NCI-H2107 (cell line): ENCODE results near the gene MYBPHL.

Experiments used
- DNase-seq: peaks from one replicate; lab custom pipeline; 2025; lab: John Stamatoyannopoulos, UW

The MYBPHL gene

DNA sequence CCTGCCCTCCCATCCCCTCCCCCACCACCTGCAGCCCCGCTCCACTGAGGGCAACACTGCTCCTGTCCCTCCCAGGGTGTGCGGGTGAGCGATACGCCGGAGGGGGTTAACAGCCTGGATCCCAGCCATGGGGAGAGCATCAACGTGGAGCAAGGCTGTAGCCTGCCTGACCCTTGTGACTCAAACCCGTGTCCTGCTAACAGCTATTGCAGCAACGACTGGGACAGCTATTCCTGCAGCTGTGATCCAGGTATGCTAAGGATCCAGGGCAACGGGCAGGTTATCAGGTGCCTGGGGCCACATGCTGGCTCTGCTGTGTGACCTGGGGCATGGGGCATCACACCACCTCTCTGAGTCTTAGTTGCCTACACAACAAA lies 42.4 kb downstream of the MYBPHL start:
- no peak for DNase-seq

GRCh38 chr1:109263597-109264378 lies 43.0 kb downstream of the MYBPHL start:
- no peak for DNase-seq

DNA sequence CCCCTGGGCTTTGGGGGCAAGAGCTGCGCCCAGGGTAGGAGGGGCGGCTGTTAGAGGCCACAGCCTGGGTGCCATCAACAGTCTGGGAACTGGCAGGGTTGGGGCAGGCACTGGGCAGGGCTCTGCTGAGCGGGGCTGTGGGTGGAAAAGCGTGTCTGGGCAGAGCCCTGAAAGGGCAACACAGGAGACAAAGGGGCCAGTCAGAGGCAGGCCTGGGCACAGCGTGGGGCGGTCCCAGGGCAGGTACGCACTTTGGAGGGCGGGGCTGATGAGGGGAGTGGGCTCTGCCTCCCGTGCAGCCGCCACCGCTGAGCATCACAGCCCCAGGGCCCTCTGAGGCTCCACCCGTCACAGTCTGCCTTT lies 43.6 kb downstream of the MYBPHL start:
- DNase-seq: no peak

DNA sequence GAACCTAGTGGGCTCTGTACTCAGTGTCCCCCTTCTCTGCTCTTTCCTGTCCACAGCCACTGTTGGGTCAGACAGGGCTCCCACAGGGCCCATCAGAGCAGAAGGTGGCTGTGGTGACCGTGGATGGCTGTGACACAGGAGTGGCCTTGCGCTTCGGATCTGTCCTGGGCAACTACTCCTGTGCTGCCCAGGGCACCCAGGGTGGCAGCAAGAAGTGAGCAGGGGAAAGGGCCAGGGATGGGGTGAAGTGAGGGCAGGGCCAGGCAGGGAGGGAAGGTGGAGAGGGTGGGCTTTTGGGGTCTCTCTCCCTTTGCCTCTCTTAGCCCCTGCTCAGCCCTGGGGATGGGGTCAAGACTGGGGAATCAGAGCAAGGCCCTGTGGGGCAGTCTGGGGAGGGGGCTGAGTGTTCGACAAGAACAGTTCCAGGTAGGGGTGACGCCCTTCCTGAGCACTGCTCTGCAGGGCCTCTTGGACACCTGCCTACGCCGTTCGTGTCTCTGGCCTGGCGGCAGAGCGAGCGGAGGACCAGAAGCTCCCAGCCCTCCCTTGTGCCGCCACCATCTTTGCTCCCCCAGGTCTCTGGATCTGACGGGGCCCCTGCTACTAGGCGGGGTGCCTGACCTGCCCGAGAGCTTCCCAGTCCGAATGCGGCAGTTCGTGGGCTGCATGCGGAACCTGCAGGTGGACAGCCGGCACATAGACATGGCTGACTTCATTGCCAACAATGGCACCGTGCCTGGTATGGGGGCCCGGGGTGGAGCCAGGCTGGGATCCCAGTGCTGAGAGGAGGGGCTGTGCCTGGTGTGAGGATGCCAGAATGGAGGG lies 44.4 kb downstream of the MYBPHL start:
- DNase-seq: no peak

DNA sequence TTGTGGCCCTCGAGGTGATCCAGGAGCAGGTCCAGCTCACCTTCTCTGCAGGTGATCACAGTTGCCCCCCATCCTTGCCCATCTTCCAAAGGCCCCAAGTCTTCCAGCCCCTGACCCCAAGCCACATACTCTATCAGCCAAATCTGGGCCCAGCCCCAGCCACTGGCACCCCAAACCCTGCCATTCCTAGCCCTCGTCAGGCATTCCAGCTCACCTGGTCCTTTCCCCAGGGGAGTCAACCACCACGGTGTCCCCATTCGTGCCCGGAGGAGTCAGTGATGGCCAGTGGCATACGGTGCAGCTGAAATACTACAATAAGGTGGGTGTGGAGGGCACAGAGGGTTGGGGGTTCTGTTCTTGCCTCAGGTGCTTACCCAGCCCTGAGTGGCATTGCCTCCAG lies 45.2 kb downstream of the MYBPHL start:
- DNase-seq: no peak

DNA sequence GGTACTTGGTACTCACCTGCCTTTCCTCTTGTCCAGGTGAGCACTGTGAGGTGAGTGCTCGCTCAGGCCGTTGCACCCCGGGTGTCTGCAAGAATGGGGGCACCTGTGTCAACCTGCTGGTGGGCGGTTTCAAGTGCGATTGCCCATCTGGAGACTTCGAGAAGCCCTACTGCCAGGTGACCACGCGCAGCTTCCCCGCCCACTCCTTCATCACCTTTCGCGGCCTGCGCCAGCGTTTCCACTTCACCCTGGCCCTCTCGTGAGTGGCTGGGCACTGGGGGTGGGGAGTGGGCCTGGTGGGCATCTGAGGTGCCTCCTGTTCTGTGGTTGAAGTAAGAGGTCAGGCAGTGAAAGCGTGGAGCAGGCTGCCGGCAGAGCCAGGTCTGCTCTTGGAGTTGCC lies 45.8 kb downstream of the MYBPHL start:
- DNase-seq: no peak

- DNase-seq: no peak
Measured at GRCh38 chr1:109259674-109260557, 46.9 kb downstream of the MYBPHL start.

GRCh38 chr1:109258481-109259466 lies 48.0 kb downstream of the MYBPHL start:
- no peak for DNase-seq

GRCh38 chr1:109257682-109258421 lies 49.0 kb downstream of the MYBPHL start:
- no peak for DNase-seq

DNA sequence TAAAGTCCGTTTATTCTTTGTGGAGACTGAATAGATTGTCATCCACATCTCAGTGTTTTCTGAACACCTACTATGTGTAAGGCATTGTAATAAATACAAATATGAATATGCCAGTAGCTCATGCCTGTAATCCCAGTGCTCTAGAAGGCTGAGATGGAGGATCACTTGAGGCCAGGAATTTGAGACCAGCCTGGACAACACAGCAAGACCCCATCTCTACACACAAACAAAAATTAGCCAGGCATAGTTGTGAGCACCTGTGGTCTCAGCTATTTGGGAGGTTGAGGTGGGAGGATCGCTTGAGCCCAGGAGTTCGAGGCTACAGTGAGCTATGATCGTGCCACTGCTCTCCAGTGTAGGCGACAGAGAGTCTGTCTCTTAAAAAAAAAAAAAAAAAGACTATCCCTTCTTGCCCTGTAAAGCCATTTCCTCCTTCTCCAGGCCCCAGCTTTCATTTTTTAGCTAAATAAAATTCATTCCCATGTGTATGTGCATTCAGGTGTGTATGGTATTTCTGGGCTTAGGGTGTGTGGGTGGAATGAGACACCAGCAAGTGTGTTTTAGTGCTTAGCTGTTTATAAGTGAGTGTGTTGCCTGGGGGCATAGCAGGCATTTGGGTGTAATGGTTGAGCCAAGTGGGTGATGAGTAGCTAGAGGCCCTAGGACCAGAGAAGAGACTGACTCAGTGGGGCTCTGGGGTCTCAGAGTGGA lies 49.7 kb downstream of the MYBPHL start:
- DNase-seq: no peak

DNA sequence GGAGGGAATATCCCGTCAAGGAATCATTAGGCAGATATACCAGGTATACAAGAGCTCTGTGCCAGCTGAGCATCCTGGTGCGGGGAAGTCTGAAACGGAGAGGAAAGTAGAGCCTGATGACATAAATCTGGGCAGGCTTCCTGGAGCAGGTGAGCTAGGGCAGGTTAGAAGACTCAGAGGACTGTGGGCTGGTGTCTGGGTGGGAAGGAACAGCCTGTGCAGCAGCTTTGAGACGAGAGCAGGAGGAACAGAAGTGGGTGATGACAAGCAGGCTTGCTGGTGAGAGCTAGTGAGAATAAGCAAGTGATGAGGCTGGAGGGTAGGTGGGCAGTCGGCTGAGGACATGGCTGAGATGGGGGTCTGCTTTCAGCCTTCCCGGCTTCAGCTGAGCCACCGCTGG lies 50.7 kb downstream of the MYBPHL start:
- DNase-seq: no peak

DNA sequence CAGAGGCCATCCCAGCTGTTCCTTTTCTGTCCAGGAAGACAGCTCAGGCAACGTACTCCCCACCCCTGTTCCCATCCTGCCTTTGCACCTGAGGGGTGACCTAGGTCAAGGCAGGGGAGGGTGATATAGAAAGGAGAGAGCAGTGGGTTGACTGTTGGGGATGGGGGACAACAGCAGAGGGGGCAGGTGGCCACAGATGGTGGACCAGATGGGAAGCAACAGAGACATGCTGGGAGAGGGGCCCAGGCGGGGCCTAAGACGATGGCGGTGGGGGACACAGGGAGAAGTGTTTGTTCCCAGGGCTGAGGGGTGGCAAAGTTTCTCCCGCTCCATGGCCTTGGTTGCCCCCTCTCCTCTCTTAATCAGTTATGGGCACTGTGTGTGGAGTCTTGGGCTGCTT lies 51.1 kb downstream of the MYBPHL start:
- DNase-seq: no peak

- DNase-seq: no peak
Measured at GRCh38 chr1:109255097-109255651, 51.6 kb downstream of the MYBPHL start.

DNA sequence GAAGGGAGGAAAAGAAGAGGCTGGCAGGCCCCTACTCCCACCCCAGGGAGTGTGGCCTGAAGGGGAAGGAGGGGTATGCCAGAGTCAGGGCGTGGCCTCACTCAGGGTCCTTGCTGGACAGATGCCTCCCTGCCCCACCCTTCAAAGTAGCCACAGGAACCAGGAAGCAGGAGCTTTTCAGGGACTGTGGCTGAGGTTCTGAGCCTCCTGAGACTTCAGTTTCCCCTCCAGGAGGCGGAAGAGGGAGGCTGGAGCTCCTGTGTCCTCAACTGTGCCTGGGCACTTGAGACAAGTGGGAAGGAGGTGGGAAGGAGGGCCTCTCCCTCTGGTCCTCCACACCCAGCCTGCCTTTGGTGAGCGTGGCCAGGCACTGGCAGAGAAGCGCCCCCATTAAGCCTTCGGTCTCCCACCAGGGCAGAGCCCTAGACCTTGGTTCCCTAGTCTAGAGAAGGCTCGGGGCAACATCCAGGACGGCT lies 52.2 kb downstream of the MYBPHL start:
- DNase-seq: no peak

DNA sequence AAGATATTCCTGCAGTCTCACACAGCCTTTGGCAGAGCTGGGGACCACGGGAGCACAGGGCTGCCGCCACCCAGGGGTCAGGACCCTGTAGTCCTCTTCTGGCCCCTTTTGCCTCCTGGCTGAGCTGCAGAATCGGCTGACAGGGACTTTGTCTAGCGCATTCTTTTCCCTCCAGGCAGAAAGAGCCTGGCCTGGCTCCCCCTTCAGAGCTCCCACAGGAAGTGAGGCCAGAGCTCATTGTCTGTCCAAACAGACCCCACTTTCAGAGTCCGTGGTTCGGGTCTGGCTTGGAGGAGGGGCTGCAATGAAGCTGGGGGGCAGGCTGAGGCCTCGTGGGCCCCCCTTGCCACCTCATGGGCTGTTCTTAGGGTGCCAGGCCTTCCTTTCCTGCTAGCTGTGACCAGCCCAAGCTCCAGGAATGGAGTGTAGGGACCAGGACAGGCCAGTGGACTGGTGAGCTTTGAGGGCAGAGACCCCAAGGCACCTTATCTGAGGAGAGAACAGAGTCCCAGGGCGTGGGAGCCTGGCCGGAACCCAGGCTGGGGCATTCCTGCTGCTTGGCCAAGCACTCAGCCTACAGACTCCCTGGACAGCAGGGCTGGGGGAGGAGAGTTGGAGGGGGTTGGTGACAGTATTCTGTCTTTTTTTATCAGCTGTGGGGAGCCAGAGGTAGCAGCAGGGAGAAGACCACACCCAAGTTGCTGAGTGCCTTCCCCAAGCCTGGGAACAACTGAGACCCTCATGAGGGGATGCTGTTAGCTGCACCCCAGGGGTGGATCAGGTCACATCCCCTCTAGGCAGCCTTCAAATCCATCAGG lies 52.8 kb downstream of the MYBPHL start:
- no peak for DNase-seq

DNA sequence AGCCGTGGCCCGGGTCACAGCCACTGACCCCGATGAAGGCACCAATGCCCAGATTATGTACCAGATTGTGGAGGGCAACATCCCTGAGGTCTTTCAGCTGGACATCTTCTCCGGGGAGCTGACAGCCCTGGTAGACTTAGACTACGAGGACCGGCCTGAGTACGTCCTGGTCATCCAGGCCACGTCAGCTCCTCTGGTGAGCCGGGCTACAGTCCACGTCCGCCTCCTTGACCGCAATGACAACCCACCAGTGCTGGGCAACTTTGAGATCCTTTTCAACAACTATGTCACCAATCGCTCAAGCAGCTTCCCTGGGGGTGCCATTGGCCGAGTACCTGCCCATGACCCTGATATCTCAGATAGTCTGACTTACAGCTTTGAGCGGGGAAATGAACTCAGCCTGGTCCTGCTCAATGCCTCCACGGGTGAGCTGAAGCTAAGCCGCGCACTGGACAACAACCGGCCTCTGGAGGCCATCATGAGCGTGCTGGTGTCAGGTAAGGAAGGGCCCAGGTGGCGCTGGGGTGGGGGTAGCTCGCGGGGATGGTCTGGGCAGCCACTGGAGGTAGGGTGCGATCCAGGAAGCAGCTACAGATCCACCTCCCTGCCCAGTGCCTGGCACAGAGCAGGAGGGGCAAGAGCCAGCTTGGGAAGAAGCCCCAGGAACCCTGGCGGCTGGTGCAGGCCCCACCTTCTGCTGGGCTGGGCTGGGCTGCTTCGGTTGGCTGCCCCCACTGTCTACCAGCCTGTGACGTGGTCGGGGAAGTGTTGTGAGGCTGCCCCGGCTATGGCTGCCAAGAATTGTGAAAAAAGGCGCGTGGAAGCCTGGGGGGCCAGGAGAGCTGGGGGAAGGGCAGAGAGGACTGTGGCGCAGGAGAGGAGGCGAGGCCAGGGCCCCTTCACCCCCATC lies 53.7 kb downstream of the MYBPHL start:
- peak; percentile 31 for DNase-seq

DNA sequence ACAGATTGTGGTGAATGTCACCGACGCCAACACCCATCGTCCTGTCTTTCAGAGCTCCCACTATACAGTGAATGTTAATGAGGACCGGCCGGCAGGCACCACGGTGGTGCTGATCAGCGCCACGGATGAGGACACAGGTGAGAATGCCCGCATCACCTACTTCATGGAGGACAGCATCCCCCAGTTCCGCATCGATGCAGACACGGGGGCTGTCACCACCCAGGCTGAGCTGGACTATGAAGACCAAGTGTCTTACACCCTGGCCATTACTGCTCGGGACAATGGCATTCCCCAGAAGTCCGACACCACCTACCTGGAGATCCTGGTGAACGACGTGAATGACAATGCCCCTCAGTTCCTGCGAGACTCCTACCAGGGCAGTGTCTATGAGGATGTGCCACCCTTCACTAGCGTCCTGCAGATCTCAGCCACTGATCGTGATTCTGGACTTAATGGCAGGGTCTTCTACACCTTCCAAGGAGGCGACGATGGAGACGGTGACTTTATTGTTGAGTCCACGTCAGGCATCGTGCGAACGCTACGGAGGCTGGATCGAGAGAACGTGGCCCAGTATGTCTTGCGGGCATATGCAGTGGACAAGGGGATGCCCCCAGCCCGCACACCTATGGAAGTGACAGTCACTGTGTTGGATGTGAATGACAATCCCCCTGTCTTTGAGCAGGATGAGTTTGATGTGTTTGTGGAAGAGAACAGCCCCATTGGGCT lies 54.5 kb downstream of the MYBPHL start:
- DNase-seq: no peak
